Upper lobe of left lung (tissue), 6 donors: ENCODE results near the gene TMCC1. TPM values are rescaled to one million over a fixed set of nuclear protein-coding genes. Genes with fewer than 3 reads are reported as not detected.

Experiments
- ATAC-seq, 2 donors: fragments of 200-7000 bp; cut with Tn5 transposase; one replicate each; pipeline ENCODE4 v1.9.1; 2022; ENCODE audit warnings: mild to moderate bottlenecking in 2 of 2, moderate library complexity in 2 of 2; ENCODE audit not compliant: low FRiP score in 2 of 2
- DNase-seq, 2 donors: peaks; one replicate each; pipeline ENCODE4 v3.0.0-alpha.2; 2019 to 2020
- H3K27ac ChIP-seq, 4 donors: fragments of 200-600 bp; sonication (generic); one replicate each; pipeline ENCODE4 v1.5.1; 2016 to 2019
- H3K27me3 ChIP-seq, 4 donors: fragments of 200-600 bp; sonication (generic); one replicate each; pipeline ENCODE4 v1.5.1; 2017 to 2019
- H3K36me3 ChIP-seq, 4 donors: fragments of 200-600 bp; sonication (generic); one replicate each; pipeline ENCODE4 v1.5.1; 2016 to 2019
- H3K4me1 ChIP-seq, 4 donors: fragments of 200-600 bp; sonication (generic); one replicate each; pipeline ENCODE4 v1.5.1; 2018 to 2019
- H3K4me3 ChIP-seq, 4 donors: fragments of 200-600 bp; sonication (generic); one replicate each; pipeline ENCODE4 v1.5.1; 2017 to 2019; ENCODE audit warnings: mild to moderate bottlenecking in 2 of 4, moderate library complexity in 1 of 4
- H3K9me3 ChIP-seq, 4 donors: fragments of 200-600 bp; sonication (generic); one replicate each; pipeline ENCODE4 v1.5.1; 2018 to 2019
- CTCF ChIP-seq, 6 experiments: fragments of 450-650 bp in 4 of 6; fragments of 200-600 bp in 2 of 6; sonication (generic) in 2 of 6; IDR thresholded peaks; one replicate each; pipeline ENCODE4 v1.5.1; 2016 to 2019; ENCODE audit warnings: antibody characterized with exemption in 6 of 6
- EP300 ChIP-seq, 4 donors: sonication (generic); formaldehyde crosslinking; IDR thresholded peaks; one replicate each; pipeline ENCODE4 v1.5.1; 2017; ENCODE audit warnings: antibody characterized with exemption in 4 of 4, control low read depth in 2 of 4
- POLR2A ChIP-seq, 4 donors: fragments of 450-650 bp; IDR thresholded peaks; one replicate each; pipeline ENCODE4 v1.5.1; 2016 to 2017; ENCODE audit warnings: antibody characterized with exemption in 4 of 4, mild to moderate bottlenecking in 2 of 4
- POLR2AphosphoS5 ChIP-seq, 2 donors: sonication (generic); formaldehyde crosslinking; IDR thresholded peaks; one replicate each; pipeline ENCODE4 v1.5.1; 2017; ENCODE audit warnings: antibody characterized with exemption in 2 of 2
- WGBS, 2 donors: methylation state at CpG; one replicate each; pipeline ENCODE4 v1.1.5; 2017 to 2018; 5-methylcytosine and 5-hydroxymethylcytosine counted together
- total RNA-seq, 6 donors: library from RNA; depleted of rRNA in 4 of 6; stranded (reverse); fragments of >200 nt in 4 of 6; gene quantifications; one replicate each; pipeline versions ENCODE4 v1.1.0 to v1.2.1, GENCODE V29; 2016 to 2021
- donor health status: DM: no; HTN: no; CAD: no; lungs with moderate emphysema.
- donor health status: DM: no; HTN: yes; CAD: no; lungs with severe emphysema.

TMCC1 gene
- total RNA-seq, 6 donors from 2014 or later = 16.9 to 39.2 (median 27.9) TPM

GRCh38 chr3:129600348-129600747 lies 293.2 kb downstream of the TMCC1 start:
- Histone ChIP-seq H3K27ac (peak overlapping the region; percentile 92 to 95 (median 94)), H3K4me3 (no peak overlapping the region), H3K4me1 (peaks cover 89 to 100% (median 94%) of the 10 kb centered on the region in 4 donors), H3K9me3 (no peaks in the 10 kb centered on the region), H3K27me3 (no peaks in the 10 kb centered on the region), H3K36me3 (no peaks in the 10 kb centered on the region)
- TF ChIP-seq POLR2AphosphoS5 (IDR thresholded peaks at IDR 0.05) (no peak), POLR2A (IDR thresholded peaks at IDR 0.05) (no peak), CTCF (IDR thresholded peaks at IDR 0.05) (no peak), EP300 (IDR thresholded peaks at IDR 0.05) (no peak)
- ATAC-seq (no peak), DNase-seq (no peak)
- WGBS, 2 donors = 80 to 89% methylated on average over 2 of the region's 2 CpGs

GRCh38 chr3:129599607-129600006 lies 293.9 kb downstream of the TMCC1 start:
- Histone ChIP-seq H3K27me3 (no peaks in the 10 kb centered on the region), H3K4me3 (peak overlapping the region in 1 of 4 donors; percentile 16), H3K27ac (peak overlapping the region; percentile 92 to 95 (median 94)), H3K9me3 (no peaks in the 10 kb centered on the region), H3K36me3 (no peaks in the 10 kb centered on the region), H3K4me1 (peaks cover 96 to 100% (median 98%) of the 10 kb centered on the region in 4 donors)
- 29 to 53% methylated on average over 2 to 5 of the region's 5 CpGs for WGBS, 2 donors
- ATAC-seq (peak in 1 of 2 donors; percentile 38), DNase-seq (peak; percentile 36 to 79)
- peak; percentile 38 to 53 for TF ChIP-seq POLR2AphosphoS5 (IDR thresholded peaks at IDR 0.05)
- peak in 1 of 4 donors; percentile 41 for TF ChIP-seq EP300 (IDR thresholded peaks at IDR 0.05)
- TF ChIP-seq POLR2A (IDR thresholded peaks at IDR 0.05) = peak in 2 of 4 donors; percentile 21 to 49
- TF ChIP-seq CTCF (IDR thresholded peaks at IDR 0.05) = no peak

GRCh38 chr3:129599073-129599472 lies 294.4 kb downstream of the TMCC1 start:
- 75 to 81% methylated on average over 3 to 19 of the region's 19 CpGs for WGBS, 2 donors
- Histone ChIP-seq H3K27ac (peak overlapping the region; percentile 92 to 95 (median 94)), H3K36me3 (no peaks in the 10 kb centered on the region), H3K4me1 (peaks cover 97 to 100% (median 99%) of the 10 kb centered on the region in 4 donors), H3K9me3 (no peaks in the 10 kb centered on the region), H3K4me3 (peak overlapping the region in 1 of 4 donors; percentile 16), H3K27me3 (no peaks in the 10 kb centered on the region)
- ATAC-seq = no peak
- TF ChIP-seq CTCF (IDR thresholded peaks at IDR 0.05) = no peak
- no peak for TF ChIP-seq POLR2A (IDR thresholded peaks at IDR 0.05)
- no peak for TF ChIP-seq POLR2AphosphoS5 (IDR thresholded peaks at IDR 0.05)
- TF ChIP-seq EP300 (IDR thresholded peaks at IDR 0.05) = no peak
- peak in 1 of 2 donors; percentile 65 for DNase-seq

- H3K4me1 ChIP-seq = peaks cover 99 to 100% (median 100%) of the 10 kb centered on the region in 4 donors
- no peaks in the 10 kb centered on the region for H3K36me3 ChIP-seq
- ATAC-seq (no peak), DNase-seq (no peak)
- H3K27ac ChIP-seq = peak overlapping the region; percentile 92 to 95 (median 94)
- WGBS, 2 donors = 80% methylated on average over 11 of the region's 11 CpGs; no CpG with 5 or more reads in 1 of the 2 donors
- no peaks in the 10 kb centered on the region for H3K27me3 ChIP-seq
- H3K9me3 ChIP-seq = no peaks in the 10 kb centered on the region
- TF ChIP-seq POLR2AphosphoS5 (IDR thresholded peaks at IDR 0.05) (no peak), EP300 (IDR thresholded peaks at IDR 0.05) (no peak), CTCF (IDR thresholded peaks at IDR 0.05) (no peak), POLR2A (IDR thresholded peaks at IDR 0.05) (no peak)
- no peak overlapping the region for H3K4me3 ChIP-seq
Measured at GRCh38 chr3:129598484-129598883, 295.0 kb downstream of the TMCC1 start.

- no peak overlapping the region for H3K4me3 ChIP-seq
- H3K27me3 ChIP-seq = no peaks in the 10 kb centered on the region
- peak overlapping the region; percentile 92 to 95 (median 94) for H3K27ac ChIP-seq
- H3K9me3 ChIP-seq = no peaks in the 10 kb centered on the region
- TF ChIP-seq POLR2AphosphoS5 (IDR thresholded peaks at IDR 0.05) (no peak), POLR2A (IDR thresholded peaks at IDR 0.05) (no peak), CTCF (IDR thresholded peaks at IDR 0.05) (no peak), EP300 (IDR thresholded peaks at IDR 0.05) (no peak)
- DNase-seq = no peak
- ATAC-seq = no peak
- H3K4me1 ChIP-seq = peaks cover 100% of the 10 kb centered on the region in 4 donors
- no peaks in the 10 kb centered on the region for H3K36me3 ChIP-seq
- WGBS, 2 donors = 44% methylated on average over 4 of the region's 5 CpGs; no CpG with 5 or more reads in 1 of the 2 donors
Measured at GRCh38 chr3:129598000-129598381, 295.5 kb downstream of the TMCC1 start.
